Right lobe of liver (tissue), 4 donors: Measurements from ENCODE around the gene RPRML.

Experiments
- POLR2A ChIP-seq: fragments of 450-650 bp; IDR thresholded peaks from one replicate; pipeline ENCODE4 v1.6.1; 2017; ENCODE audit warnings: antibody characterized with exemption, mild to moderate bottlenecking
- TF ChIP-seq, protein P1 (sequence below), 4 donors: fragments of 200-600 bp in 3 of 4; fragments of 450-650 bp in 1 of 4; IDR thresholded peaks; one replicate each; pipeline versions ENCODE4 v1.5.1 to v1.8.0; 2016 to 2022; ENCODE audit warnings: antibody characterized with exemption in 4 of 4, mild to moderate bottlenecking in 2 of 4
- donor health status: DM: no; HTN: no; CAD: no.
- donor health status: DM: no; HTN: no; CAD: no.
- donor health status: DM: no; HTN: yes; CAD: no.

- TF ChIP-seq POLR2A: no peak
- TF ChIP-seq, protein P1, sequence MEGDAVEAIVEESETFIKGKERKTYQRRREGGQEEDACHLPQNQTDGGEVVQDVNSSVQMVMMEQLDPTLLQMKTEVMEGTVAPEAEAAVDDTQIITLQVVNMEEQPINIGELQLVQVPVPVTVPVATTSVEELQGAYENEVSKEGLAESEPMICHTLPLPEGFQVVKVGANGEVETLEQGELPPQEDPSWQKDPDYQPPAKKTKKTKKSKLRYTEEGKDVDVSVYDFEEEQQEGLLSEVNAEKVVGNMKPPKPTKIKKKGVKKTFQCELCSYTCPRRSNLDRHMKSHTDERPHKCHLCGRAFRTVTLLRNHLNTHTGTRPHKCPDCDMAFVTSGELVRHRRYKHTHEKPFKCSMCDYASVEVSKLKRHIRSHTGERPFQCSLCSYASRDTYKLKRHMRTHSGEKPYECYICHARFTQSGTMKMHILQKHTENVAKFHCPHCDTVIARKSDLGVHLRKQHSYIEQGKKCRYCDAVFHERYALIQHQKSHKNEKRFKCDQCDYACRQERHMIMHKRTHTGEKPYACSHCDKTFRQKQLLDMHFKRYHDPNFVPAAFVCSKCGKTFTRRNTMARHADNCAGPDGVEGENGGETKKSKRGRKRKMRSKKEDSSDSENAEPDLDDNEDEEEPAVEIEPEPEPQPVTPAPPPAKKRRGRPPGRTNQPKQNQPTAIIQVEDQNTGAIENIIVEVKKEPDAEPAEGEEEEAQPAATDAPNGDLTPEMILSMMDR (IDR thresholded peaks at IDR 0.05): no peak
These were observed 25.9 kb upstream of the RPRML start for GRCh38 chr17:47004906-47005305.
